Prostate gland (tissue), 2 donors: ENCODE results near the gene ACIN1.

Experiments used
- CTCF ChIP-seq, 4 experiments: fragments of 200-600 bp in 2 of 4; fragments of 450-650 bp in 2 of 4; sonication (generic) in 2 of 4; IDR thresholded peaks; 1 replicate in 3 of 4; 2 replicates in 1 of 4; pipeline ENCODE4 v1.5.1; 2016 to 2019; ENCODE audit warnings: antibody characterized with exemption in 4 of 4, mild to moderate bottlenecking in 2 of 4, moderate library complexity in 2 of 4
- POLR2AphosphoS5 ChIP-seq: sonication (generic); formaldehyde crosslinking; IDR thresholded peaks from one replicate; pipeline ENCODE4 v1.6.1; 2017; ENCODE audit warnings: antibody characterized with exemption

- TF ChIP-seq POLR2AphosphoS5: no peak
- TF ChIP-seq CTCF (IDR thresholded peaks at IDR 0.05): peak in 3 of 4 experiments; percentile 32 to 70 (median 57)
Measured at GRCh38 chr14:23056145-23056955, 38.6 kb downstream of the ACIN1 start.
